ENCODE measurements around the gene NATD1.
A peak's percentile ranks its signal among the peaks of the same experiment; 100 is the strongest.

NATD1 gene

GRCh38 chr17:21217346-21217745 is 35.9 kb downstream of the NATD1 start:
- no peak for DNase-seq (ENCODE audit: low read depth)

- no peak for DNase-seq (ENCODE audit: low read depth)
Measured at GRCh38 chr17:21215935-21216334, 37.3 kb downstream of the NATD1 start.

DNA sequence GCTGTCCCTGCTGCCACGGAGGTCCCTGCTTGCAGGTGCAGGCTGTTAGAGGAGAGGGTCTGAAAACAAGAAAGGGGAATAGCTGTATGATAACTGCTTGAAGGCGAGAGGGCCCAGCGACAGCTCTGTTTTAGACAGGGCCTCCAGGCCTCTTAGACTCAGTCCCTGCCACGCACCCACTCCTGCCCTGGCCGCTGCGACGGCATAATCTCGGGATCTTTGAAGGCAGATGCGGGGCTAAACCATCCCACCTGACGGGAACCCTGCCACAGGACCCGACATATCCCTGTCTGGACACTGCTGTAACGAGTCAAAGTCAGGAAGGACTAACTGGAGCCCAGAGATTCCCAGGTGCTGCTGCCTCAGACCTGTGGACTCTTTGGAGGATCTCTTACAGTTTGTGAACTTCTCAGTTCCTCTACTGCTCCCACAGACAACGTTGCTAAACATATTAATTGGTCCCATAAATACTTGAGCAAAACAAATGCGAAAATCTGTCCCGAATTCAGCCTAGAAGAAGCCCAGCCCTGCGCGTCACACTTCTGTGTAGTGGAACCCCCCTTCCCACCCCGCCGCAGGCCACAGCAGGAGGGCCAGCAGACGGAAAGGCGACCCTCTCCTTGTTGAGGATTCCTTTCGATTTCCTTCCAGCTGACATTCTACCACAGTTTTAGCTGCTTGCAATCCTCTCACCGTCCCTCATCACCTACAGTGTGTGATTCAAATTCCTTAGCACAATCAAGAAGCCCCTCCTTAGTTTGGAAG is 38.3 kb downstream of the NATD1 start:
- peak; percentile 50 for DNase-seq (ENCODE audit: low read depth)

- peak; percentile 96 for DNase-seq (ENCODE audit: low read depth)
Measured at GRCh38 chr17:21214015-21214776, 39.0 kb downstream of the NATD1 start, which contains the start of gene TMEM11. TMEM11 (minus strand) TSS chr17:21214161; CDS start chr17:21214152, 9 bp downstream.

DNA sequence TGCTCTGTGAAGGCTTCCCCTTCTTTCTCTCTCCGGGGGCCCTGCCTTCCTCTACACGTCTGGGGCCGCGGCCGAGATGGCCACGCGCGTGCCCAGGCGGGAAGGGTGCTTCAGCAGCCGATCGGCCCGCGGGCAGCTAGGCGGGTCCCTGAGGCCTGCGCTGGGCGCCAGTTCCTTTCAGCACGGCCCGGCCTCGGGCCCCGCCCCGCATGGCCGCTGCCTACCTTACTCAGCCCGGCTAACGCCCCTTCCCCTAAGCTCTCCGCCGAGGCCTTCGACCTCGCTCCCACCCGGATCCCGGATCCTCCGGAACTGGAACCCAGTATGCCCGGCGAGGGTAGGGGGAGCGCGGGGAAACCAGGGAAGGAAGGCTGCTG is 39.6 kb downstream of the NATD1 start:
- DNase-seq (ENCODE audit: low read depth) = no peak

DNA sequence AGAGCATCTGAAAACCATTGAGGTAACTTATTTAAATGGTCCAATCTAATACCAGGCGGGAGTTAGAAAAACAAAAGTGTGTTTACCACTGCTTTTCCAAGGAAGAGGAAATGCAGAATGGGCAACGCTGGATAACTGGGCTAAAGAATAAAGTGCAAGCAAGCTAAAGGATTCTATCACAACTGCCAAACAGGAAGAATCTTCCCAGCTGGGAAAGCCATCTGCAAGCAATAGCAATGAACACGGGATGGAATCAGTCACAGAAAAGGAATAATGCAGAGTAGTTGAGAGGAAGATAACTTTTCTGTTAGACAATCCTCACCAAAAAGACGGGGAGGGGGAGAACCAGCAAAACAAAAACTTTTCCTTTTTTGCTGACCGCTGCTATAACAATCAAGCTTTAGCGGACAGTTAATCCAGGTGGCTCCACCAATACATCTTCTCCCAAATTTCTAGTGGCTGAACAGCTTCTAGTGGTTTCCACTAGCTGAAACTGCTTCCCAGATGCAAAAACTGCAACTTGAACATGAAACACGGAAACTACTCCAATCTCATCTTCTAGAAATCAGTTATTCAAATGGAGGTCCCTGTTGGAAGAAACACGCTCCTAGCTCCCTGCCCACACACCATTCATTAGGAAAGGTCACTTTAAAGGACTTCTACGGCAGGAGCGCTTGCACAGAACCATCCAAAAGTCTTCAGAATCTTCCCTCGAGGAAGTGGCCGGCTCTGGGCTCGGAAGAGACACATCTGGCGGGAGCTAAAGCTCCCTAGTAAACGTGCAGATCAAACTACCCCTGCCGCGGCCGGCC is 40.2 kb downstream of the NATD1 start:
- DNase-seq (ENCODE audit: low read depth) = peak; percentile 27

GRCh38 chr17:21211825-21212479 is 41.3 kb downstream of the NATD1 start:
- no peak for DNase-seq (ENCODE audit: low read depth)

DNA sequence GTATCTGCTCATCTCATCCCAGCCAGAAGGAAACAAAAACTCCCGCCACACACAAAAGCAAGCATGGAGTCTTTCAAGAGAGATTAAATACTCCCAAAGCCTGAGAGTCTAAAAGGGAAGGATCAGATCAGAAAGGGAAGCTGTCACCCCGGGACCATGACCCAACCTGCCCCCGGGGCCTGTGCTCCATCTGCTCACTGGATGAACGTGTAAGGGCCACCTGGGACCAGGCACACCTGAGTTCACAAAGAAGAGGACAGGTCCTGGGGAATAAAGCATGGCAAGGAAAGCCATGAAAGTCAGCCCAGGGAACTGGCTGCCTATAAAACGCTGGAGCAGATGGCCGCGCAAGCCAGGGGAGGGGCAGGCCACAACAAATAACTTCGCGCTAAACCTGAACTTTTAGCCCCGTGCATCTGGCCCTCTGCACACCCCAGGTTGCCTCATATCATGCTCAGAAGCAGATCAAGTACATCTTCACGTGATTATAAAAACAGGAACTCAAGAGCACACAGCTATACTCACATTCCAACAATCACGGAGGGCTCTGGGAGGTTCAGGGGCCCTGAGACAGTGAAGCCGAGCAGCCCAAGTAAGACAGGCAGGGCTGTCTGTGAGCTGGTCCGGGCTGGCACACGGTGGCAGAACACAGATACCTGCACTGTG is 42.7 kb downstream of the NATD1 start:
- DNase-seq (ENCODE audit: low read depth) = no peak

- DNase-seq (ENCODE audit: low read depth) = peak; percentile 42
Measured at GRCh38 chr17:21209511-21210175, 43.6 kb downstream of the NATD1 start.

- no peak for DNase-seq (ENCODE audit: low read depth)
Measured at GRCh38 chr17:21208352-21208751, 44.9 kb downstream of the NATD1 start.

GRCh38 chr17:21204935-21205334 is 48.3 kb downstream of the NATD1 start:
- DNase-seq (ENCODE audit: low read depth) = no peak

GRCh38 chr17:21202512-21202911 is 50.7 kb downstream of the NATD1 start:
- DNase-seq (ENCODE audit: low read depth) = no peak

DNA sequence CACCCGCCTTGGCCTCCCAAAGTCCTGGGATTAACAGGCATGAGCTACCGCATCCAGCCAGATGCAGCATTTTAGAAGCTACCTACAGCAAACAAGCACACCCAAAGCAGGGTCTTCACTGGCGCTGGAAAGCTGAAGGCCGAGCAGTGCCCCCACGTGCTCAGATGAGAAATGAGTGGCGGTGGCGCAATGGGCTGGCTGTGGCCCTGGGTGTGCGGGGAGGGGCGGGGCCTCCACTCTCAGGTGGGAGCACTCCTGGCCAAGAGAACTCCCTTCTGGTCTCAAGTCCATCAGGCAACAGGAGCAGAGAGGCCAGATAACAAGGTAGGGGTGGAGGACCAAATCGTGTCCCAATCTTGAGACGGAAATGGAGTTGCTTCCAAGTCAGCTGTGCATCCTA is 51.3 kb downstream of the NATD1 start:
- no peak for DNase-seq (ENCODE audit: low read depth)

DNA sequence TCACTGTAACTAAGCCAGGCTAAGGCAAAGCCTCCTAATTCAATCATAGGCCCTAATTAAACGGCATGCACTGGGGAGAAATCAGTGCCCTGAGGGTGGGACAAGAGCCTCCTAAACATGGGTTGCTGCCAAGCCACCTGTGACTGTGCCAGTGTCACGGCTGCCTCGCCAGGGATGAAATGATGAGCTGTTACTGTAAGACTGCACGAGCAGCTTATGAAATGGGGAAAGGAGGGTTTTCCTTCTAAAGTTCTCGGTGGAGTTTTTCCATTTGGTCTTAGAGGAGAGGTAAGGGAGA is 52.0 kb downstream of the NATD1 start:
- DNase-seq (ENCODE audit: low read depth) = peak; percentile 84

DNA sequence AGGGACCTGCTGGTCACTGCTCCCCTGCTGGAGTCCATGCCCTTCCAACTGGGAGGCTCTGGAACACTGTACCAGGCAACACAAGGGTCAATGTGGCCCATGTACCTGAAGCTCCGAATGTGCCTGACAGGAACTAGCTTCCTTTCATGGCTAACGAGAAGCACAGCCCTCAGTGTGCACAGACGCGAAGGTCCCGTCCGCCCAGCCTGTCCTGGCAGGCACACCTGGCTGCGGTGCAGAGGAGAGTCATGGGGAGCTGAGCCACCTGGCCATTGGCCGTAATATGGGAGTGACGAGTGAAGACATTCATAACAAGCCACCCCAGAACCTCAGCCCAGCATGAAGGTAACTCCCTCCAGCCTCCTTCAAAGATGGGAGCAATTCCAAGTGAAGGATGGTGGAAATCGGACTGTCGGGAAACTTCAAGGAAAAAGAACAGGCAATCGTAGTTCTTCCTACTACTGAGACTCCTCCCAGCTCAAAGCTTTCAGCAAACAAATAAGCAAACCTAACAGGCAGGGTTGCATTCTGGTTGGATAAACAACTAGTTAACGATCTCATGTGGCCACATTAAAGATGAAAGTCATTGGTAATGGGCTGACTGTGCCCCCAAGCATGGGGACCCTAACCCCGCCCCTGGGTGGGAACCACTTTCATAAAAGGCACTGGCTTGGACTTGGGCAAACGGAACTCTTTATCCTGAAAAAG is 52.5 kb downstream of the NATD1 start:
- no peak for DNase-seq (ENCODE audit: low read depth)

- no peak for DNase-seq (ENCODE audit: low read depth)
Measured at GRCh38 chr17:21199856-21200255, 53.4 kb downstream of the NATD1 start.

- peak; percentile 96 for DNase-seq (ENCODE audit: low read depth)
Measured at GRCh38 chr17:21199311-21199710, 53.9 kb downstream of the NATD1 start.

GRCh38 chr17:21198411-21198810 is 54.8 kb downstream of the NATD1 start:
- no peak for DNase-seq (ENCODE audit: low read depth)

- no peak for DNase-seq (ENCODE audit: low read depth)
Measured at GRCh38 chr17:21196126-21196525, 57.1 kb downstream of the NATD1 start.

DNA sequence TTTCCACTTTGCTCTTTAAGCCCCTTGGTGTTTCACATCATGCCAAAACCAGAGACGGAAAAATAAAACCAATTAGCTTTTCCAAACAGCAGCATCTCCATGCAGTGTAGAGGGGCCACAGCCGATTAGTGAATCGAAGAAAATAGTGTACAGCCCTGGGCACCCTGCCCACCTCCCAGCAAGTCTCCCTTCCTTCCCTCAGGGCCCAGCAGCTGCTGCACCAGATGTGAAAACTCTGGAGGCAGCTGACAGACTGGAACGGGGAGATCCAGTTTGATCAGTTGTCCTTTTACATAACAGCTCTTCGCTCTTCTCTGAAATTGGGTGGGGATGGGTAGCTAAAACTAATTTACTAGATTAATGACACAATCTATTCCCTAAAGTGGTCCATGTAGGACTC is 58.5 kb downstream of the NATD1 start:
- DNase-seq (ENCODE audit: low read depth) = peak; percentile 35

DNA sequence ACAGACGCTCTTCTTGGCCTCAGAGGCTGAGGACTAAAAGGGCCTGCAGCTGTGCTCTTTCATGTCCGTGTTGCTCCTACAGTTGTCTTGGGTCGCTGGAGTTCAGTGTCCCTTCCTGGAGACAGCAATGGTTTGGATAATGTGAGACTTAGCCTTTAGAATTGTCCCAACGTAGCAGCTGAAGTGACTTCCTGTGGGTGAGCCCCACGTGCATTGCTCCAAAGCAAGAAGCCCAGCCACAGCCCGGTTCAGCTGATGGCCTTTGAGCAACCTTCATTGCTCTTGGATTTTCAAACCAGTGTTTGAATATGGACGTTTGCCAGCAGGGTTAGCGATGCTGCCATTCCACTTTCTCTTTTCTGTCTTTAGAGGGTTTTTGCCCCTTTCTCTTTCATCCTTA is 59.0 kb downstream of the NATD1 start:
- DNase-seq (ENCODE audit: low read depth) = no peak

All from EH (cell line).